ENCODE data around the gene EFNA5.
"Not testable (repeated sequence)": the region's sequence is repeated elsewhere in the genome, so short reads cannot be mapped to it uniquely, and the experiment has no call there.

EFNA5 gene

DNA sequence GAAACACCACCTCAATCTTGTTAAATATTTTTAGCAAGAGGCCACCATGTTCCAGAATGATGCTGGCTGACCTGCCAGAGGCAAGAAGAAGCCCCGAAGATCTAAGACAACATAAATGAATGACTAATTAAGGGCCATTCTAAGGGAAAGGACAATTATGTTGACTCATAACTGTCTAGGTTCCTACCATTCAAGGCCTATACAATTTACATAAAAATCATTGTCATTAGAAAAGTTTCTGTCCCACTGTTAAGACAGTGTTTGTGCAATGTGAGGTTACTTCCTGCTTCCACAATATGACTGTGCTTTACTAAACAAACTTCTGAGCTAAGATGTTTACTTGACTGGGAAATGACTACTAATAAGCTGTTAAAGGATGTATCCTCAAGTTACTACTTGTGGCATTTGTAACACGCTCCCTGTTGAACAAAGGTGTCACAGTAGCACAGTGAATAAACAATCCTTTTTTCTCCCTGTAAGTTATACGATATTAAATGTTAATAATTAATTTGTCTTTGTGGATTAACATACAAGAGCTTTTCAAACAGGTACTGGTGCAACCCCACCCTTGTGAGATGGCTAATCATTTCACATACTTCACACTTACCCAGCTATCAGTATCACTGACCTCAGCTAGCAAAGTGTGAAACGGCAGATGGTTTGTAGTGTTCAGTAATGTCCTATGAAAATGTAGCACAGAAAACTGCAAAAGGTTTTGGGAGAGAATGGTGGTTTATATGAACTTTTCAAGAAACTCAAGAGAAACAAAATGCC lies 195.8 kb downstream of the EFNA5 start:
- DNase-seq, result no peak

DNA sequence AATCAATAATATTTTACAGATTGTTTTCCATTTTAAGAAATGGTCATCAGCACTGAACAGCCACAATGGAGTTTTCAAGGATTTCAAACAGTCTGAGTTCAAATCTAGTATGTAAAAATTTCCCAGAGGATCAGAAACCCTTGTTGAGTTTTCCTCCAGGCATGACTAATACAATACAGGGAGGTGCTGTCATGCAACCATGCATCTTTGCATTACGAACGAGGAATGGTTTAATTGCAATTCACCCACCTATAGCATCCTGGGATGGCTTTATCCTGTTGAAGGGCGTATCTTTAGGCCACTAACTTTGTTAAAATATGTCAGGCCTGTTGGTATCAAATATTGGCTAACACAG lies 196.4 kb downstream of the EFNA5 start:
- DNase-seq, result no peak

DNA sequence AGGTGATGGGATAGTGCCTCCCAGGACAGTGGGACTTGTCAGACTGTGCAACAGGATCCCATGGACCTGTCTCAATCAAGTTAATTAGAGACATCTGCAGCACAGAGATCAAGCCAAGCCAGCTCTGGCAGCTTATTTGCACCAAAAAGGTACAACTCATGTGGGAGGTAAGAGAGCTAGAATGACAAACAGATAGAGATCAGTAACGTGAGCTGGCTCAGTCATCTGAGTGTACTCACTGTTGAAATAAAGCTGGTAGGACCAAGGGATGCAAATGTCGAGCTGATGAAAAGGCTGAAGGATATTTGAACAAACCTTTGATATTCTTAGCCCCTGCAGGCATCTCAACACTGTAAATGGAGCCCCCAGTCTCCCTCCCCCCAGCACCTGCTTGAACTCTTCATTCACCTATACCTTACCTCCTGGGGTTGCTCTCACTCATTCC lies 198.1 kb downstream of the EFNA5 start:
- DNase-seq, result no peak

DNA sequence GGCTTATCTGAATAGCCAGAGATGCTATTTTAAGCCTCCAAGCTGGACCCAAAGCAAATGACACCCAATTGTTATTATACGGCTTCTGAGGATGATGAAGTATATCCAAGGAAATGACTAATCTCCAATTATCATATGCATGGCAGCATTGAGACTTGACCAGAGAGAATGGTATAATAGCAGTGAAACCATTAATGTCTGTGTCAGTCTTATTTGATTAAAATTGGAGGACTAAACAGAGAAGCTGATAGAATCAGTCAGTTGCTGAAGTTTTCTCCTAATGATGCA lies 200.5 kb downstream of the EFNA5 start:
- DNase-seq, result no peak

DNA sequence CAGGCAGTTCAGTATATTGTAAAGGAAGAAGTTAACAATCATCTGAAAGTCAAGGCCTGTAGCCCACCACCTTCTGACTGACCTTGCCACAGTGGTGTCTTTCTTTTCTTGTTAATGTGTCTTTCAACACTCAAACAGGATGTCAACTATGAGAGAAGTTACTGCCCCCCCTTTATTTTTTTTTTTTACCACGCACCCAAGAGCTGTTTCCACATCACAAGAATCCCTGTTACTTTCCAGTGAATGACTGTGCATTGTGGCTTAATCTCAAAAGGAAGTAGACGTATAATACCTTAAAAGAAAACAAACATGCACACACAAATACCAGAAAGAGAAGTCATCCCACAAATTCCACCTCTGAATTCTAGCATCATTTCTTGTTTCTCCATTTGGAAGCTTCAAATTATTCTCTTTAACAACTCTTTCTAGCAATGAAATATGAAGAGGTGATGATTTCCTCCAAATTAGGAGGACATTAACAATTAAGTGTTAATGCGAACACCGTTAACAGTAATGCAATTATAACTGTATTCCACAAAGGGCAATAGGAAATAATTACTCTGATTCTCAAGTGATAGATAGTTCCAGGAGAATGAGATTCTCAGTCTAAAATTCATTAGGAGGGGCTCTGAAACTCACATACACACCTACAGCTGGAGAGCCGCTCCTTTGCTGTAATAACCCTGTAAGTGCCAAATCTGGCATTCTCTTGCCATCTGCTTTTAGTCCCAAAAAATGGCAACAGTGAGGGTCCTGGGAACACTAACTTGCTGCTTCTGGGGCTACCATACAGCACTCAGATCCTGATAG lies 201.0 kb downstream of the EFNA5 start:
- no peak for DNase-seq

DNA sequence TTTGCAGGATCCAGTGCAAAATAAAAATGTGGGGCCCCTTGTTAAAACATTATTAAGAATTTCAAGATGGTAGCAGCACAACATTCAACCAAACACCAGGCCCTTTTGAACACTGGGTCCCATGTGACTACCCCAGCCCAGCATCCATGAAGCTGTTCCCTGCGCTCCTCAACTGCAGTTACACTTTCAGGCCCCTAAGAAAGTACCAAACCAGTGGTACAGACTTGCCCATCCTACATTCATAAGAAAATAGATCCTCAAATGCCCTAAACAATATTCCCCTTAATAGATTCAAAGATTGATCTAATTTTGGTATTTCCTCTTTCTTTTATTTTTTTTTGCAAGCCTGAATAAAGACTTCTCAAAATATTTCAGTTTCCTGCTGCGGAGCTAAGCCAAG lies 201.7 kb downstream of the EFNA5 start:
- no peak for DNase-seq

DNA sequence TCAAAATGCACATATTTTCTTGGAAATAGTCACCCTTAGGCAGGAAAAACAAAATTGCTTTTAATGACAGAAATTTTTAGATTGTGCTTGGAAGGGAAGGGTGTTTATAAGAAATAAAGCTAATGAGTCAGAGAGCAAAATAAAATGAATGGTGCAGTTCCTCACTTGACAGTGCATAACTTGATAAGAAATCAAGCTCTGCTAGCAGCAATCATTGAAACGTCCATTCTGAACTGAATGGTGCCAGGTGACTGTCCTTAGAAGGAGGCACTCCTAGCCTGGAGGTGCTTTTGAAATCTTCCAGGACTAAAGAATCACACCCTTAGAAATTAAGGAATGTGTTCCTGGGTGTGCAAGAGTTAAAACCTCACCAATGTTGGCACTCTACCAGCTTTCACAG lies 202.5 kb downstream of the EFNA5 start:
- DNase-seq, result no peak

DNA sequence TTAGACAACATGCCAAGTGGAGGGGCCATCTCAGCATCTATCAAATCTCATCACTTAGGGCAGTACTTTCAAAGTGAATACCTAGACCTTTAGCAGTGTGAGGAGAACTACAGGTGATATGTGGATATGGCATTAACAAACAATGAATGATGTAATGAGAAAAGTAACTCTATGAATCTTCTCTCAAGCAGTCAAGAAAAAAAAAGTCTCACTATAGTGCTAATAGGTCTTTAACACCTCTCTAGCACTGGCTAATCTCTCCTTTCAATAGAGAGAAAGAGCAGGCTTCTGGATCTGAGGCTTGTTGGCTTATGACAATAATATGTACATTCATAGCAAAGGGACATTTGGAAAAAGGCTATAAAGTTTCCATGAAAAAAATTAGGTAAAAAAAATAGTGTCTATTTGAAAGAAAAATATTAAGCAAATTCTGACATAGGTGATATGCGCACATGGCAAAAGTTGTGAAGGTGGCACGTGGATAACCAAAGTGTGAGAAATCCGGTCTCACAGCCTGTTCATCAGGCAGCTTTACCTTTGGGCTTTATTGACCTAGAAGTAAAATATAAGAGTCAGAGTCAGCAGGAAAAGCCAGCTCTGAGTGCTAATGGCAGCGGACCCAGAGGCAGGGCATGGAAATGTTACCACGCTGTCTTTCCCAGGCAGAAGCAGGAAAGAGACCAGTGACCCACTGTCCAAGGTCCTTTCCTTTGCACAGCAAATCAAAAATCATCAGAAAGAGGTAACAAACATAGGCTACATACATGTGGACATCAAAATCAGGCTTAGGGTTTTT lies 203.4 kb downstream of the EFNA5 start:
- no peak for DNase-seq

DNA sequence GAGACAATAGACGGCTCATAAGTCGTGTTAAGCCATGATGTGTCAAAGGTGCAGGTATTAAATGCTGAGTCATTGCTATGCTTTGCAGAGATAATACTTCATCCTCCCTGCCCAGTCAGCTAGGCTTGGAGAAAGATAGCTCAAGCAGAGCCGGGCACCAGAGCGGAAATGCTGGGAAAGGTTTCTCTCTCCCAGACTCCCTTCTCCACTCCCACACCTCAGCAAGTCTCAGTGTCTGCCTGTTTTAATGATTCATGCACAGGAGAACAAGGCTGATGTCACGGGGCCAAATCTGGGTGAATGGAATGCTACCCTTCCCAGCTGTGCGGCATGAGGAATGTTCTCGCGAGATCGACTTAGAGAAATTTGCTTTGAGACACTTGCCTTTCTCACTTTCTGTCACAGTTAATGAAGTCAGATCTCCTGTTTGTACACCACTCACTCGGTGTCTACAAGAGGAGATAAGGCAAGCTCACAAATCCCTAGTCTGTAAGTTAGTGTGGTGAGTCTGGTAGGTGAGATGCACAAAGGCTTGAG lies 204.4 kb downstream of the EFNA5 start:
- DNase-seq, result no peak

DNA sequence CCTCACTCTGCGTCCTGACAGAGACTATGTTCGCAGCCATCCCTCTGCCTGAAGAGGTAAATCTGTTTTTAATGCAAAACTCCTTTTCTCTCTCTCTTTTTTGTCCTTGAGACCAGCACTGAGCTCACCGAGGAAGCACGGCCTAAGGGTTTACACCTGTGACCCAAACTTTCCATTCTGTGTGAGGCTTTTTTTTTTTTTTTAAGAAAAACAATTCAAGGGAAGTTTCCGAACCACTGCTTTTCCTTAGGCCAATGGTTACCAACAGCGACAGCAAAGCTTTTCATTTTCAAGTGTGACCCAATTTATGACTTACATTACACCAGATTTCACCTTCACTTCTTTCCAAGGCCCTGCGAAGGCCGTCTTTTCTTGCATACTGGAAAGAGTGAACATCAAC lies 205.9 kb downstream of the EFNA5 start:
- DNase-seq, result no peak

DNA sequence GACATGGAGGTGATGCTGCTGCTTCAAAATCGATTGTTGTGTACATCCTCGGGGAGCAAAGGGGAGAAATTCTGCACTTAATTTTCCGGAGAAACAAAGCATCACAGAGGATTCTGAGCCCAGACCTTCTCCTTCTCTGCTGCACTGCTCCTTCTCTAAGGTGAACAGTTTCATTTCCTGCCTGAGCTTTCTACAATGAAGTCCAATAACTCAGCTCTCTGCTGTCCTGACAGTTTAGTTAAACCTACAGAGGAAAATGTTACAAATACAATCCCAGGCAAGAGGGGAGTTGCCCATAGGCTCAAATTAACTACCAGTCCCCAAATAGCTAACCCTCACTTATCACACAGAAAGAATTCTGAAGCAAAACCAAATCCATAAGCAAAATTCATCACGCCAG lies 206.3 kb downstream of the EFNA5 start:
- no peak for DNase-seq

DNA sequence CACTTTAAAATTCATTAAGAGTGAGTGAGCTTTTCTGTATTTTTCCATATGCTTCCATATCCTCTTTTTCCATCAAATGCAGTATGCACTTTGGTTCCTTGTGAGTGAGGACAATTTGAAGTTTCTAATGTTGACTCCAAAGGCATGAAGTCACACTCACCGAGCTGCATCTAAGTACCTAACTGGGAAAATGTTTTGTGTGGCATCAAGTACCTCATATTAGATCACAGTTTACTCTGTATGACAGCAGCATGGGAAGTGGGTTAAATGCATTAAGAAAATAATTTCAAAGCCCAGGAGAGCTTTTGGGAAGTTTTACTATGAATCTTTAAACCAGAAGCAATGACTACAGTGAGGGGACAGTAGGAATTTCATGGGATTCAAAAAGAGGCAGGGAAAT lies 207.0 kb downstream of the EFNA5 start:
- DNase-seq, result no peak

DNA sequence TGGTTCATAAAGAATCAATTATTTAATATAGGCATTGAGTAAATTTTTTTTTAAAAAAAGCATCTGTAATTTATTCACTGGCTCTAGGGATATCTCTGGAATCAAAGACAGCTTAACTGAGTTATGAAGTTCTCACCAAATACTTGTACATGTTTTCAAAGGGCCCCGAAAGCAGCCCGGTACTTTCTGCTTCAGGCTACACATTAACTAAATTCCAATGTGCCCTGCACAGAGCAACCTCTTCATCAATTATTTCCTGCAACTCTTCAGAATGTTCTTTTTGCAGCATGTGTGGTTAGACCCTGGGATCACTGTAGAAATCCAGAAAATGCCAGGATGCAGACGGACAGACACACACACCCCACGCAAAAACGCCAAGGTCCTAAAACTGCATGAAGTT lies 209.0 kb downstream of the EFNA5 start:
- DNase-seq, result no peak

DNA sequence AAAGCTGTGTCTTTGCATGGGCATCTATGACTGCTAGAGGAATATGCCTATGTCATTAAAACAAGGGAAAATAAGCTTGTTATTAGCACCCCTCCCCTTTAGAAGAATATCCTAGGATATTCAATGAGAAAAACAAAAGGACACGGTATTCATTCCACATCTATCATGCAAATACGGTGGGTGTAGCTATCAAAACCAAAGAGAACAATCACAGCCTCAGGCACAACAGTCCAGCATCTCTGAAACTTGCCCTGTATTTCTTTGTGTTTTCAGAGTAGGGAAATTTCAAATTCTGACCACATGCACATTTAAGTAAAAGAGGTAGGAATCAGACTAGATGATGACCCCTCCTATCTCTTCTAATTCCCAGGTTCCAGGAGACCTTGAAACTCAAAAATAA lies 209.9 kb downstream of the EFNA5 start:
- no peak for DNase-seq

DNA sequence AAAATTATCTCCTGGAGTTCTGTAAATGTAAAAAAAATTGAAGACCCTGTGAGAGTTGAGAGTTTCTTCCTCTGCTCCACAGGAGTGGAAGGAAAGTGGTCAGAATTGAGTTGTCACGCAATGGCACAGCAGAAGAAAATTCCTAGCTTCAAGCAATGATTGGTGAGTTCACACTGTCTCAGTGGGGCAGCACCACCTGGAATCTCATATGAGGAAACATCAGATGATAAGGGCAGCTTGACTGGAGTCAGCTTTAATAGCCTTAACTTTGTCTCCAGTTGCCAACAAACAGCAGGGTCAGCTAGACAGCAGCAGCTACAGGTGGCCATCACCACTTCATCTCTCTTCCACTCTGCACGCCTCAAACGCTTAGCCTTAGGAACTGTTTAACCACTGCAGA lies 211.1 kb downstream of the EFNA5 start:
- DNase-seq, result no peak

DNA sequence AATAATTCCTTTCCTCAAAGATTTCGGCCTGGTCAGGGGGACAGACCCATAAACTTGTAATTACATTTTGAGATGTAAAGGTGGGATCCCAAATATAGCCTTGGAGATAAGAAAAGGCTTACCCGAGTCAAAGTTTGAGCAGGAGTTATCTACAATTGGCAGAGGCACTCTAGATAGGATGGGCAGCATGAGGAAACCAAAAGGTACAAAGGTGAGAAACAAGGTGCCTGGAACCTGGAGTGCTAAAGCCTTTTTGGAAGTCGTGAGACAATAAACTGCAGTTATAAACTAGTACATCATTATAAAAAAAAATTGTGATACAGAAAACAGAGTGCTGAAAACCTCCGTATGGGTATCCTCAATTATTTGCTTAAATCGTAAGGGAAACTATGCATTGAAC lies 212.4 kb downstream of the EFNA5 start:
- no peak for DNase-seq

DNA sequence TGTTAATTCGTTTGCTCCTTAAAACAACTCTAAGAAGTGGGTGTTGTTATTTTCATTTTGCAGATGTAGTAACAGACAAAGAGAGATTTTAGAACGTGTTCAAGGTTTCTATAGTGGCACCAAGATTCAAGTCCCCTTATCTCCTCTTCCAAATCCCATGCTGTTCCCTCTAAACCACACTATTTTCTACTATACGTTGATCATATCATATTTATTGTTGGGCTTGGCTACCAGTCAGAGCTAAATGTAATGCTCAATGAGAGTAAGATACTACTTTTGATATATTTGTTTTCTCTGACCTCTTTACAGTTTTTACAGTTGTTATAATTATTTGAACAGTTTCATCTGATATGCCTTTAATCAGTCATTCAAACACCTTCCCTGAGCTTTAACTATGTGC lies 212.9 kb downstream of the EFNA5 start:
- no peak for DNase-seq

DNA sequence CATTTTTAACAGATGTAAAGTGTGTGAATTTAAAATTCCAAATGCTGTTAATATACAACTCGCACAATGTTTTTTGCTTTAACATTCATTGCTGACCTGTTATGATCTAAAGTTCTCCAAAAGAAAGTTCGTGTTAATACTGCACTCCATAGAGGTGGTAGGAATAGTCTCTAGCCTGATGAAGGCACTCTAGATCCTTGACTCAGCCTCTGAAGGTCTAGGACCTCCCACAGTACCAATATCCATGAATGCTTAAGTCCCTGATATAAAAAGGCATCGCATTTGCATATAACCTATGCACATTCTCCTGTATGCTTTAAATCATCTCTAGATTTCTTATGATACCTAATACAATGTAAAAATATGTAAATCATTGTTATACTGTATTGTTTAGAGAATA lies 213.6 kb downstream of the EFNA5 start:
- DNase-seq, result no peak

DNA sequence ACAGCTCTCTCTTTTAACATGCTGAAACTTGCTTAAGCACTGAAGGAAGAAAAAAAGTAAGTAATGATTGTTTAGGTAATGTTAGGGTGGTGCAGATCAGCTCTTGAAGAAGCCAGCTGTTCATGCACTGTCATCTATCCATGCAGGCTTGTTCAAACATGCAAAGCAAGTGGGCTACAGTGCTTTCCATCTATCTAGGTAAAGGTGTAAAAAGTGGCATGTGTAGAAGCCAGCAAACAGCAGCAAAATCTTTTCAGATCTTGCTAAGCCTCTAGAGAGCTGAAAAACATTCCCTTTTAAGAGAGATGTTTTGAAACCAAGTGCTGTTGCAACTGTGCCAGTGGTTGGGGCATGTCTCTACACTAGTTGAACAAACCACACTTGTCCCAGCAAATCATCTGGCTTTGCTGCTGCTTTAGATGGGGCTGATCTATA lies 214.4 kb downstream of the EFNA5 start:
- no peak for DNase-seq

DNA sequence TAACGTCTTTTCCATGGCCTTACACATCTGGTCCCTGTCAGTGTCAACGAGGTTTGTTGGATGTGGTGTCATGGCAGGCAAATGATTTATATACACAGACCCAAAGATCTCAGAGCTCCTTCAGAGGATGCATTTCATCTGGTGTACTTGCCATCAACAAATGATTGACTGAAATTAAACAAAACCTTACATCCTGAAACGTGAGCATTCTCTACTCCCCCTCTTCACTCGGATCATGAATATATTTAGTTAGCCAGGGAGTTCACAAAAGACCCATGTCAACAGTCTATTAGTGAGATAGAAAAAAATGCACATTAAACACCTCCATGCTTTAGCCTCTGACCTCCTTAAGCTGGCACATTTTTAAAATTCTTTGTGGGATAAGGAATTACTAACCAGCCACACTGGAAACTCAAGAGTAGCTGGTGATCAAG lies 215.6 kb downstream of the EFNA5 start:
- DNase-seq, result no peak

DNA sequence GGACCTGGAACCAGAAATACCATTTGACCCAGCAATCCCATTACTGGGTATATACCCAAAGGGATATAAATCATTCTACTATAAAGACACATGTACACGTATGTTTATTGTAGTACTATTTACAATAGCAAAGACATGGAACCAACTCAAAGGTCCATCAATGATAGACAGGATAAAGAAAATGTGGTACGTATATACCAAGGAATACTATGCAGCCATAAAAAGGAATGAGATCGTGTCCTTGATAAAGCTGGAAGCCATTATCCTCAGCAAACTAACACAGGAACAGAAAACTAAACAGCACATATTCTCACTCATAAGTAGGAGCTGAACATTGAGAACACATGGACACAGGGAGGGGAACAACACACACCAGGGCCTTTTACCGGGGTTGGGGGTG lies 218.9 kb downstream of the EFNA5 start:
- DNase-seq, result not testable (repeated sequence)

DNA sequence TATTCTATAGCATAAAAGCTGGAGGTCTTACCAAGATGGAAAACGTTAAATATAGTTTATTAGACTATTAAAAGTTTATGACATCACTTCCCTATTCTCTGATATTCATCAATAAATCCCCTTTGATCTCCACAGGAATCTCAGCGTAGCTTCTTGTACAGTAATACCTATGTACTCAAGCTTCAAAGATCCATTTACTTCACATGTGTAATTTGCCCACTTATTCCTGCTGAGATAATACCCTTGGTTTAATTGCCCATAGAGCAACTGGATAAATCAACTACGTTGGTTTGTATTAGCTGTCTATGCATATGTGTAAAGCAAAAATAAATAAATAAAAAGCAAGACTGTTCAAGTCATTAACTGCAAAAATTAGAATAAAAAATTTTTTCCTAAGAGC lies 219.7 kb downstream of the EFNA5 start:
- DNase-seq, result no peak

DNA sequence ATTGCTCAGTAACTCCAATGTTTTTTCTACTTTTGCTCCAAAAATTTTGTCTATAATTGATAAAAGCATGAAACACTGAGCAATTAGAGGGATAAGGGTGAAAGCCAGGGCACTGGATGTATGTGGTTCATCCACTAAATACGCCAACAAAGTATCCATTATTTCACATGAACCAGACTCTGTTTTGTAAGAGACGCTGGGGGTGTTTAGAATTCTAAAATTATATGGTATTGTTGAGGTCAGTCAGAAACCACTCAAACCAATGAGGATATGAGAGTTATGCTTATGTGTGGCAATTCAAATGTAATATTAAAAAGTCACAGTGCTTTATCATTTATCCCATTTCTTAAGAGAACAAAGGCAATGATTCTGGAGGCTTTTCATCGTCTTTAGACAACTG lies 220.2 kb downstream of the EFNA5 start:
- DNase-seq, result no peak

DNA sequence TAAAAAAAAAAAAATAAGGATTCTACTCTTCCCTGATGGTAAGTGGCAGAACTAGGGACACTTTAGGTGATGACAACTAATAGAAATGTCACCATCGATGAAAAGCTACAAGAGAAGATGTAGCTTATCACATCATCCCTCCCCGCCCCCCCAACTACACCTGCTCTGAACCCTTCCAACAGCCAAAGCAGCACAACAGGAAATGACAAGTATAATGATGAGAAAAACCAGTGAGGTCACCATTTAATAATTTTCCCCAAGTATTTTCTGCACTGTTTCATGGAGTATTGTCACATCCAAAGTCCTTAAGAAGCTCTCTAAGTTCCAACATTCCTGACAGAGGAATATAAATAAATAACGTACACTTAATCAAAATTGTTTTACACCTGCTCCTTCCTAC lies 221.4 kb downstream of the EFNA5 start:
- no peak for DNase-seq

Data from activated CD8-positive, alpha-beta memory T cell treated with anti-CD3 and anti-CD28 coated beads, Interleukin-2, amount 50 U/mL, for 48 hours (primary cell).